Measurements from ENCODE around the gene LRRC8B. TPM values are rescaled to one million over a fixed set of nuclear protein-coding genes. Genes with fewer than 3 reads are reported as not detected.
A peak's percentile ranks its signal among the peaks of the same experiment; 100 is the strongest.

LRRC8B gene
- polyA plus RNA-seq, 3 donors: 4.5 to 9.1 (median 7.9) TPM

- no peak overlapping the region for H3K4me3 ChIP-seq (replicated peaks in 1 of 3; ENCODE audit: low read depth in 2 of 3, low read length in 3 of 3)
- peaks cover 0 to 12% of the 10 kb centered on the region in 2 donors for H3K36me3 ChIP-seq (replicated peaks in 1 of 2; ENCODE audit: control insufficient read depth in 1 of 2, insufficient read depth in 2 of 2, low read length in 2 of 2)
- Mint-ChIP-seq H3K9me3 (peaks cover 0 to 4% (median 2%) of the 10 kb centered on the region in 7 donors), H3K4me1 (peaks cover 40% of the 10 kb centered on the region), H3K4me3 (no peak overlapping the region), H3K27ac (peak overlapping the region in 1 of 7 donors; percentile 33), H3K36me3 (peaks cover 11 to 16% of the 10 kb centered on the region in 2 donors), H3K27me3 (ENCODE audit: low read depth in 3 of 3) (peaks cover 0 to 3% (median 1%) of the 10 kb centered on the region in 3 donors)
- intact Hi-C loops (cut with micrococcal nuclease): no loop called here
- no peak overlapping the region for H3K9ac ChIP-seq (ENCODE audit: insufficient read depth, low read length, poor library complexity, severe bottlenecking)
- H3K27ac ChIP-seq (ENCODE audit: low read depth in 1 of 2, low read length in 2 of 2): no peak overlapping the region
- H3K9me3 ChIP-seq (replicated peaks in 1 of 2; ENCODE audit: control insufficient read depth in 1 of 2, insufficient read depth in 1 of 2, low read length in 2 of 2): no peaks in the 10 kb centered on the region
- DNase-seq: no peak
- H3K27me3 ChIP-seq (ENCODE audit: control insufficient read depth in 2 of 2, insufficient read depth in 2 of 2, low read length in 2 of 2): no peaks in the 10 kb centered on the region
- no peak for TF ChIP-seq CTCF (IDR thresholded peaks at IDR 0.05)
- WGBS (ENCODE audit: insufficient coverage): no CpG with 5 or more reads among the region's 1 CpG
- peaks cover 28% of the 10 kb centered on the region for H4K20me1 ChIP-seq (ENCODE audit: insufficient read depth, low read length)
- H3K4me1 ChIP-seq (ENCODE audit: control insufficient read depth in 1 of 2, insufficient read depth in 2 of 2, low read length in 2 of 2): peaks cover 15 to 51% of the 10 kb centered on the region in 2 donors
- H3K4me2 ChIP-seq (replicated peaks; ENCODE audit: extremely low read depth, low read length, poor library complexity, severe bottlenecking): peak overlapping the region; percentile 1
- H2AFZ ChIP-seq (ENCODE audit: insufficient read depth, low read depth, low read length, poor library complexity, severe bottlenecking): no peak overlapping the region
- peaks cover 72% of the 10 kb centered on the region for H3K79me2 ChIP-seq (ENCODE audit: insufficient read depth, low read length)
These were observed 2.6 kb downstream of the LRRC8B start for GRCh38 chr1:89527256-89527655.

- Histone ChIP-seq H4K20me1 (ENCODE audit: insufficient read depth, low read length) (peaks cover 33% of the 10 kb centered on the region), H3K9ac (ENCODE audit: insufficient read depth, low read length, poor library complexity, severe bottlenecking) (no peak overlapping the region), H2AFZ (ENCODE audit: insufficient read depth, low read depth, low read length, poor library complexity, severe bottlenecking) (no peak overlapping the region), H3K27me3 (ENCODE audit: control insufficient read depth in 2 of 2, insufficient read depth in 2 of 2, low read length in 2 of 2) (no peaks in the 10 kb centered on the region), H3K4me1 (ENCODE audit: control insufficient read depth in 1 of 2, insufficient read depth in 2 of 2, low read length in 2 of 2) (peaks cover 15 to 47% of the 10 kb centered on the region in 2 donors), H3K27ac (ENCODE audit: low read depth in 1 of 2, low read length in 2 of 2) (no peak overlapping the region), H3K36me3 (replicated peaks in 1 of 2; ENCODE audit: control insufficient read depth in 1 of 2, insufficient read depth in 2 of 2, low read length in 2 of 2) (peaks cover 0 to 12% of the 10 kb centered on the region in 2 donors), H3K9me3 (replicated peaks in 1 of 2; ENCODE audit: control insufficient read depth in 1 of 2, insufficient read depth in 1 of 2, low read length in 2 of 2) (no peaks in the 10 kb centered on the region), H3K4me2 (replicated peaks; ENCODE audit: extremely low read depth, low read length, poor library complexity, severe bottlenecking) (no peak overlapping the region), H3K4me3 (replicated peaks in 1 of 3; ENCODE audit: low read depth in 2 of 3, low read length in 3 of 3) (no peak overlapping the region), H3K79me2 (ENCODE audit: insufficient read depth, low read length) (peaks cover 78% of the 10 kb centered on the region)
- intact Hi-C loops (cut with micrococcal nuclease): no loop called here
- DNase-seq: no peak
- no peak overlapping the region for H3K27ac Mint-ChIP-seq
- peaks cover 0 to 4% (median 2%) of the 10 kb centered on the region in 7 donors for H3K9me3 Mint-ChIP-seq
- no peak for TF ChIP-seq CTCF (IDR thresholded peaks at IDR 0.05)
- H3K4me3 Mint-ChIP-seq: no peak overlapping the region
- H3K4me1 Mint-ChIP-seq: peaks cover 36% of the 10 kb centered on the region
- H3K36me3 Mint-ChIP-seq: peaks cover 13 to 19% of the 10 kb centered on the region in 2 donors
- no CpG with 5 or more reads among the region's 2 CpGs for WGBS (ENCODE audit: insufficient coverage)
- peaks cover 0 to 3% (median 1%) of the 10 kb centered on the region in 3 donors for H3K27me3 Mint-ChIP-seq (ENCODE audit: low read depth in 3 of 3)
These were observed 3.2 kb downstream of the LRRC8B start for GRCh38 chr1:89527750-89528381.
